Measurements from ENCODE around the gene TLE2.

The TLE2 gene

GRCh38 chr19:3029065-3029923, at the start of gene TLE2:
TSS of gene TLE2 (minus strand) at chr19:3029280. CDS start at chr19:3028904, 376 bp downstream.
- peak within 1 kb of the TSS; percentile 70 for H3K4me3 ChIP-seq (ENCODE audit: low read depth, low read length)
- peak within 1 kb of the TSS; percentile 38 for H2AFZ ChIP-seq (ENCODE audit: low read length, unreplicated experiment)
- no peaks in the 10 kb centered on the region for H3K4me1 ChIP-seq (ENCODE audit: control insufficient read depth, insufficient read depth, low read length, unreplicated experiment)
- no peaks in the 10 kb centered on the region for H3K36me3 ChIP-seq (ENCODE audit: insufficient read depth, low read length)
- H3K27ac ChIP-seq (ENCODE audit: low read depth, low read length): no peak within 1 kb of the TSS
- peaks cover 33% of the 10 kb centered on the region for H3K27me3 ChIP-seq (ENCODE audit: insufficient read depth, low read length)
- H3K79me2 ChIP-seq (ENCODE audit: control insufficient read depth, insufficient read depth, low read length, unreplicated experiment): no peaks in the 10 kb centered on the region

GRCh38 chr19:3075605-3076431, 46.7 kb upstream of the TLE2 start:
- H3K27ac ChIP-seq (ENCODE audit: low read depth, low read length): no peak overlapping the region
- H3K27me3 ChIP-seq (ENCODE audit: insufficient read depth, low read length): no peaks in the 10 kb centered on the region
- H2AFZ ChIP-seq (ENCODE audit: low read length, unreplicated experiment): no peak overlapping the region
- H3K36me3 ChIP-seq (ENCODE audit: insufficient read depth, low read length): no peaks in the 10 kb centered on the region
- no peaks in the 10 kb centered on the region for H3K4me1 ChIP-seq (ENCODE audit: control insufficient read depth, insufficient read depth, low read length, unreplicated experiment)
- peak overlapping the region; percentile 26; the same call in 1 of the 2 replicates for H3K4me3 ChIP-seq (ENCODE audit: low read depth, low read length)
- H3K79me2 ChIP-seq (ENCODE audit: control insufficient read depth, insufficient read depth, low read length, unreplicated experiment): no peaks in the 10 kb centered on the region

GRCh38 chr19:3073931-3074595, 45.0 kb upstream of the TLE2 start:
- Histone ChIP-seq H3K27ac (ENCODE audit: low read depth, low read length) (no peak overlapping the region), H2AFZ (ENCODE audit: low read length, unreplicated experiment) (no peak overlapping the region), H3K79me2 (ENCODE audit: control insufficient read depth, insufficient read depth, low read length, unreplicated experiment) (no peaks in the 10 kb centered on the region), H3K4me1 (ENCODE audit: control insufficient read depth, insufficient read depth, low read length, unreplicated experiment) (no peaks in the 10 kb centered on the region), H3K36me3 (ENCODE audit: insufficient read depth, low read length) (no peaks in the 10 kb centered on the region), H3K4me3 (ENCODE audit: low read depth, low read length) (no peak overlapping the region), H3K27me3 (ENCODE audit: insufficient read depth, low read length) (no peaks in the 10 kb centered on the region)

GRCh38 chr19:3073159-3073563, 44.1 kb upstream of the TLE2 start:
- H3K79me2 ChIP-seq (ENCODE audit: control insufficient read depth, insufficient read depth, low read length, unreplicated experiment): no peaks in the 10 kb centered on the region
- no peak overlapping the region for H3K4me3 ChIP-seq (ENCODE audit: low read depth, low read length)
- no peaks in the 10 kb centered on the region for H3K4me1 ChIP-seq (ENCODE audit: control insufficient read depth, insufficient read depth, low read length, unreplicated experiment)
- H2AFZ ChIP-seq (ENCODE audit: low read length, unreplicated experiment): no peak overlapping the region
- no peaks in the 10 kb centered on the region for H3K27me3 ChIP-seq (ENCODE audit: insufficient read depth, low read length)
- no peaks in the 10 kb centered on the region for H3K36me3 ChIP-seq (ENCODE audit: insufficient read depth, low read length)
- no peak overlapping the region for H3K27ac ChIP-seq (ENCODE audit: low read depth, low read length)

GRCh38 chr19:3071768-3072167, 42.7 kb upstream of the TLE2 start:
- Histone ChIP-seq H3K4me1 (ENCODE audit: control insufficient read depth, insufficient read depth, low read length, unreplicated experiment) (no peaks in the 10 kb centered on the region), H3K27me3 (ENCODE audit: insufficient read depth, low read length) (no peaks in the 10 kb centered on the region), H2AFZ (ENCODE audit: low read length, unreplicated experiment) (no peak overlapping the region), H3K4me3 (ENCODE audit: low read depth, low read length) (no peak overlapping the region), H3K27ac (ENCODE audit: low read depth, low read length) (no peak overlapping the region), H3K36me3 (ENCODE audit: insufficient read depth, low read length) (no peaks in the 10 kb centered on the region), H3K79me2 (ENCODE audit: control insufficient read depth, insufficient read depth, low read length, unreplicated experiment) (no peaks in the 10 kb centered on the region)

- Histone ChIP-seq H2AFZ (ENCODE audit: low read length, unreplicated experiment) (no peak overlapping the region), H3K79me2 (ENCODE audit: control insufficient read depth, insufficient read depth, low read length, unreplicated experiment) (no peaks in the 10 kb centered on the region), H3K27me3 (ENCODE audit: insufficient read depth, low read length) (no peaks in the 10 kb centered on the region), H3K27ac (ENCODE audit: low read depth, low read length) (no peak overlapping the region), H3K36me3 (ENCODE audit: insufficient read depth, low read length) (no peaks in the 10 kb centered on the region), H3K4me3 (ENCODE audit: low read depth, low read length) (no peak overlapping the region), H3K4me1 (ENCODE audit: control insufficient read depth, insufficient read depth, low read length, unreplicated experiment) (no peaks in the 10 kb centered on the region)
Observed at GRCh38 chr19:3068071-3068470, 39.0 kb upstream of the TLE2 start.

- no peaks in the 10 kb centered on the region for H3K4me1 ChIP-seq (ENCODE audit: control insufficient read depth, insufficient read depth, low read length, unreplicated experiment)
- no peak overlapping the region for H3K27ac ChIP-seq (ENCODE audit: low read depth, low read length)
- H3K36me3 ChIP-seq (ENCODE audit: insufficient read depth, low read length): no peaks in the 10 kb centered on the region
Observed at GRCh38 chr19:3067563-3067962, 38.5 kb upstream of the TLE2 start.

GRCh38 chr19:3066482-3067049, 37.5 kb upstream of the TLE2 start:
- Histone ChIP-seq H2AFZ (ENCODE audit: low read length, unreplicated experiment) (no peak overlapping the region), H3K36me3 (ENCODE audit: insufficient read depth, low read length) (no peaks in the 10 kb centered on the region), H3K4me3 (ENCODE audit: low read depth, low read length) (no peak overlapping the region), H3K27ac (ENCODE audit: low read depth, low read length) (no peak overlapping the region), H3K4me1 (ENCODE audit: control insufficient read depth, insufficient read depth, low read length, unreplicated experiment) (no peaks in the 10 kb centered on the region), H3K27me3 (ENCODE audit: insufficient read depth, low read length) (no peaks in the 10 kb centered on the region), H3K79me2 (ENCODE audit: control insufficient read depth, insufficient read depth, low read length, unreplicated experiment) (peaks cover under 1% of the 10 kb centered on the region)

More at GRCh38 chr19:3067563-3067962, 38.5 kb upstream of the TLE2 start:
- Histone ChIP-seq H2AFZ (ENCODE audit: low read length, unreplicated experiment) (no peak overlapping the region), H3K79me2 (ENCODE audit: control insufficient read depth, insufficient read depth, low read length, unreplicated experiment) (no peaks in the 10 kb centered on the region), H3K4me3 (ENCODE audit: low read depth, low read length) (no peak overlapping the region), H3K27me3 (ENCODE audit: insufficient read depth, low read length) (no peaks in the 10 kb centered on the region)

- H3K27ac ChIP-seq (ENCODE audit: low read depth, low read length): no peak overlapping the region
Observed at GRCh38 chr19:3065675-3066357, 36.7 kb upstream of the TLE2 start.

GRCh38 chr19:3064011-3064330, 34.9 kb upstream of the TLE2 start:
- Histone ChIP-seq H3K27ac (ENCODE audit: low read depth, low read length) (no peak overlapping the region), H3K27me3 (ENCODE audit: insufficient read depth, low read length) (no peaks in the 10 kb centered on the region), H3K36me3 (ENCODE audit: insufficient read depth, low read length) (no peaks in the 10 kb centered on the region; the same call in 1 of the 2 replicates), H3K79me2 (ENCODE audit: control insufficient read depth, insufficient read depth, low read length, unreplicated experiment) (peaks cover 16% of the 10 kb centered on the region), H2AFZ (ENCODE audit: low read length, unreplicated experiment) (no peak overlapping the region), H3K4me3 (ENCODE audit: low read depth, low read length) (no peak overlapping the region), H3K4me1 (ENCODE audit: control insufficient read depth, insufficient read depth, low read length, unreplicated experiment) (no peaks in the 10 kb centered on the region)

More at GRCh38 chr19:3065675-3066357, 36.7 kb upstream of the TLE2 start:
- Histone ChIP-seq H3K4me1 (ENCODE audit: control insufficient read depth, insufficient read depth, low read length, unreplicated experiment) (no peaks in the 10 kb centered on the region), H3K27me3 (ENCODE audit: insufficient read depth, low read length) (no peaks in the 10 kb centered on the region), H2AFZ (ENCODE audit: low read length, unreplicated experiment) (no peak overlapping the region), H3K79me2 (ENCODE audit: control insufficient read depth, insufficient read depth, low read length, unreplicated experiment) (peaks cover 6% of the 10 kb centered on the region), H3K36me3 (ENCODE audit: insufficient read depth, low read length) (no peaks in the 10 kb centered on the region), H3K4me3 (ENCODE audit: low read depth, low read length) (no peak overlapping the region)
